CD4-positive, alpha-beta T cell treated with Interleukin-21 for 1 hour (primary cell): Measurements from ENCODE around the gene FILIP1L.

Experiments used
- DNase-seq: peaks from one replicate; pipeline ENCODE4 v3.0.0-alpha.2; 2020

FILIP1L gene

GRCh38 chr3:99966662-99967416 lies 147.5 kb downstream of the FILIP1L start:
- DNase-seq: no peak

- no peak for DNase-seq
These were observed 148.5 kb downstream of the FILIP1L start for GRCh38 chr3:99965681-99966408.

- DNase-seq: no peak
These were observed 149.2 kb downstream of the FILIP1L start for GRCh38 chr3:99965077-99965476.

GRCh38 chr3:99962703-99963102 lies 151.6 kb downstream of the FILIP1L start:
- DNase-seq: no peak

GRCh38 chr3:99961756-99962515 lies 152.4 kb downstream of the FILIP1L start:
- no peak for DNase-seq

- no peak for DNase-seq
These were observed 153.4 kb downstream of the FILIP1L start for GRCh38 chr3:99960941-99961340.

- no peak for DNase-seq
These were observed 154.0 kb downstream of the FILIP1L start for GRCh38 chr3:99960123-99960878.

- no peak for DNase-seq
These were observed 155.9 kb downstream of the FILIP1L start for GRCh38 chr3:99958222-99958912.

- DNase-seq: no peak
These were observed 157.0 kb downstream of the FILIP1L start for GRCh38 chr3:99957151-99957796.

- DNase-seq: no peak
These were observed 158.3 kb downstream of the FILIP1L start for GRCh38 chr3:99955773-99956562.

GRCh38 chr3:99954914-99955644 lies 159.2 kb downstream of the FILIP1L start:
- no peak for DNase-seq

GRCh38 chr3:99953596-99953995 lies 160.7 kb downstream of the FILIP1L start:
- DNase-seq: no peak

GRCh38 chr3:99952306-99952705 lies 162.0 kb downstream of the FILIP1L start:
- DNase-seq: no peak

- no peak for DNase-seq
These were observed 162.6 kb downstream of the FILIP1L start for GRCh38 chr3:99951701-99952100.

- no peak for DNase-seq
These were observed 163.4 kb downstream of the FILIP1L start for GRCh38 chr3:99950921-99951320.

- DNase-seq: no peak
These were observed 164.2 kb downstream of the FILIP1L start for GRCh38 chr3:99949956-99950670.

GRCh38 chr3:99948467-99949089 lies 165.7 kb downstream of the FILIP1L start:
- no peak for DNase-seq

- DNase-seq: no peak
These were observed 166.9 kb downstream of the FILIP1L start for GRCh38 chr3:99947356-99947755.
